ACC112 (cell line): ENCODE data around the gene AUNIP.
A peak's percentile ranks its signal among the peaks of the same experiment; 100 is the strongest.

Experiments
- H2AFZ ChIP-seq: fragments of 200-600 bp; sonication (generic); one replicate; pipeline ENCODE4 v1.6.0; 2017; ENCODE audit warnings: antibody characterized with exemption, low read length; ENCODE audit not compliant: unreplicated experiment
- H3K27ac ChIP-seq: fragments of 200-600 bp; sonication (generic); 2 replicates; pipeline ENCODE4 v1.5.1; 2014; ENCODE audit warnings: low read depth, mild to moderate bottlenecking, antibody characterized with exemption, low read length, moderate library complexity
- H3K27me3 ChIP-seq: fragments of 200-600 bp; sonication (generic); 2 replicates; pipeline ENCODE4 v1.6.1; 2014; ENCODE audit warnings: mild to moderate bottlenecking, antibody characterized with exemption, low read length, moderate library complexity, mixed read lengths; ENCODE audit not compliant: insufficient read depth
- H3K36me3 ChIP-seq: fragments of 200-600 bp; sonication (generic); 2 replicates; pipeline ENCODE4 v1.6.1; 2016; ENCODE audit warnings: mild to moderate bottlenecking, antibody characterized with exemption, low read length, moderate library complexity, mixed read lengths; ENCODE audit not compliant: insufficient read depth
- H3K4me1 ChIP-seq: fragments of 200-600 bp; sonication (generic); one replicate; pipeline ENCODE4 v1.6.1; 2016; ENCODE audit warnings: low read length, mixed read lengths; ENCODE audit not compliant: insufficient read depth, unreplicated experiment, control insufficient read depth
- H3K4me3 ChIP-seq: fragments of 200-600 bp; sonication (generic); 2 replicates; pipeline ENCODE4 v1.5.1; 2014; ENCODE audit warnings: mild to moderate bottlenecking, low read depth, low read length
- H3K79me2 ChIP-seq: fragments of 200-600 bp; sonication (generic); one replicate; pipeline ENCODE4 v1.6.0; 2016; ENCODE audit warnings: low read length; ENCODE audit not compliant: control insufficient read depth, unreplicated experiment, insufficient read depth

The AUNIP gene

DNA sequence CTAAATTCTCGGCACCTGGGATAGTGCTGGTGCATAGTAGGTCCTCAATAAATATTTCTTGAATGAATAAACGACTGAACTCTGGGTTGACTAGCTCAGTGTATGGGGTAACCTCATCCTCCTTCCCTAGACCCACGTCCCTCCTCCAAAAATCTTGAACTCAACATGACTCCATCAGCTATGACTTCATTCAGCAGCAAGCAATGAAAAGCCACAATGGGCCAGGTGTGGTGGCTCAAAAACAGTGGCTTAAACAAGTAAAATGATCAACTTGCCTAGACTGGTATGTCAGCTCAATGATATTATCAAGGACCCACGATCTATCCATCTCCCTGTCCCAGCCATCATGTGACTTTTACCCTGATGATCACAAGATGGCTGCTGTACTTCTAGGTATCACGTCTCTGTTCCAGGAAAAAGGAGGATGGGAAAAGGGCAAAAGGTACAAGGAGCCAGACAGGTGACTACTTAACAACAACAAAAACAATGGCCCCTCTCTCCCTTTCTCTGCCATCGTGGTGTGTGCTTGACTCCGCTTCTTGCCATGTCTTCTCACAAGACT lies 29.2 kb upstream of the AUNIP start:
- Histone ChIP-seq H3K79me2 (no peaks in the 10 kb centered on the region), H3K4me1 (peaks cover 27% of the 10 kb centered on the region), H3K27me3 (no peaks in the 10 kb centered on the region), H3K4me3 (no peak overlapping the region), H3K27ac (no peak overlapping the region), H3K36me3 (no peaks in the 10 kb centered on the region), H2AFZ (no peak overlapping the region)

- Histone ChIP-seq H3K4me1 (peaks cover 4% of the 10 kb centered on the region), H2AFZ (no peak overlapping the region), H3K36me3 (no peaks in the 10 kb centered on the region), H3K27ac (no peak overlapping the region), H3K4me3 (no peak overlapping the region), H3K79me2 (no peaks in the 10 kb centered on the region), H3K27me3 (no peaks in the 10 kb centered on the region)
These were observed 26.3 kb upstream of the AUNIP start for GRCh38 chr1:25885602-25886001.

- no peaks in the 10 kb centered on the region for H3K27me3 ChIP-seq
- H3K4me1 ChIP-seq, result no peaks in the 10 kb centered on the region
- no peaks in the 10 kb centered on the region for H3K79me2 ChIP-seq
- H3K36me3 ChIP-seq, result no peaks in the 10 kb centered on the region
- H3K27ac ChIP-seq, result no peak overlapping the region
- H2AFZ ChIP-seq, result no peak overlapping the region
- no peak overlapping the region for H3K4me3 ChIP-seq
These were observed 22.0 kb upstream of the AUNIP start for GRCh38 chr1:25881266-25881665.

GRCh38 chr1:25880518-25880917 lies 21.3 kb upstream of the AUNIP start:
- Histone ChIP-seq H3K27me3 (no peaks in the 10 kb centered on the region), H3K4me1 (no peaks in the 10 kb centered on the region), H3K4me3 (no peak overlapping the region), H3K36me3 (no peaks in the 10 kb centered on the region), H2AFZ (no peak overlapping the region), H3K27ac (no peak overlapping the region), H3K79me2 (no peaks in the 10 kb centered on the region)

- H3K27me3 ChIP-seq, result no peaks in the 10 kb centered on the region
- no peak overlapping the region for H3K4me3 ChIP-seq
- no peak overlapping the region for H2AFZ ChIP-seq
- no peaks in the 10 kb centered on the region for H3K79me2 ChIP-seq
- no peaks in the 10 kb centered on the region for H3K4me1 ChIP-seq
- no peaks in the 10 kb centered on the region for H3K36me3 ChIP-seq
- H3K27ac ChIP-seq, result no peak overlapping the region
These were observed 20.4 kb upstream of the AUNIP start for GRCh38 chr1:25879675-25880074.

DNA sequence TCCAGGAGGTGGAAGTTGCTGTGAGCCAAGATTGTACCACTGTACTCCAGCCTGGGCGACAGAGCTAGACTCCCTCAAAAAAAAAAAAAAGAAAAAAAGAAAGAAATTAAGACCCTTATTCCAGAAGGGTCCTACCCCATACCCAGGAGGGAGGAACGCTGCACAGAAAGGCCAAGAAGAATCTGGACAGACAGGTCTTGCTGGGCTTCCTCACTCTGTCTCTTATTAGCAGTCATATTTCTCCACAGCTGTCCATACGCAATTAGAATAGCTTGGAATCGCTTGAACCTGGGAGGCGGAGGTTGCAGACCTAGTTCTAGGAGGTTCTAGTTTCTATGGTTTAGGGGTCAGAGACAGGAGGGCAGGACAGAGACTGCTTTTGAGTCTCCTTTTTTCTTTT lies 19.4 kb upstream of the AUNIP start:
- Histone ChIP-seq H3K4me1 (peaks cover 7% of the 10 kb centered on the region), H3K27ac (no peak overlapping the region), H2AFZ (no peak overlapping the region), H3K27me3 (no peaks in the 10 kb centered on the region), H3K36me3 (no peaks in the 10 kb centered on the region), H3K4me3 (no peak overlapping the region), H3K79me2 (peaks cover 7% of the 10 kb centered on the region)

DNA sequence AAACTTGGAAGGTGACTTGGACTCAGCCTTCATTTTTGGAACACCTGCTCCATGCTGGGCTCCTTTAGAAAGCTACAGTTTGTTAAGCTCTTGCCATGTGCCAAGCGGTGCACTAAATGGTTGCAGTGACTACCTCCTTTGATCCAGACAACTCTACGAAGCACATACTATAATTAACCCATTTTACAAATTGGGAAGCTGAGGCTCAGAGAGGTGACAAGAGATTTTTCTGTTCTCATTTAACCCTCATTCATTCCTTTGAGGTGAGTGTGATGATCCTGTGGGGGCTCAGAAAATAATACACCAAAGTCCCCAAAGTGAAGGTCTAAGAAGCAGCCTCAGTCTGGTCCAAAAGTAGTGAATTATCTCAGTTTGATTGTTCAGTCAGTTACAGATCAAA lies 17.9 kb upstream of the AUNIP start:
- Histone ChIP-seq H3K4me1 (peaks cover 16% of the 10 kb centered on the region), H3K27me3 (no peaks in the 10 kb centered on the region), H3K79me2 (peaks cover 13% of the 10 kb centered on the region), H2AFZ (no peak overlapping the region), H3K4me3 (no peak overlapping the region), H3K36me3 (no peaks in the 10 kb centered on the region), H3K27ac (no peak overlapping the region)

DNA sequence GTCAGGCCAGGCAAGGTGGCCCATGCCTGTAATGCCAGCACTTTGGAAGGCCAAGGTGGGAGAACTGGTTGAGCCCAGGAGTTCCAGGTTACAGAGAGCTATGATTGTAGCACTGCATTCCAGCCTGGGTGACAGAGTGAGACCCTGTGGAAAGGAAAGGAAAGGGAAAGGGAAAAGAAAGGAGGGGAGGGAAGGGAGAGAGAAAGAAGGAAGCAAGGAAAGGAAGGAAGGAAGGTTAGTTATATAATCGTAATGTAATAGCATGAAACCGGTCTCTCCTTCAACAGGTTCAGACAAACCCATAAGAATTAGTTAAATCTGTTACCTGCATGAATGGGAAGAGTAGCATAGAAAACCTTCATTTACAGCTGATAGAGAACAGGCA lies 17.4 kb upstream of the AUNIP start:
- Histone ChIP-seq H2AFZ (no peak overlapping the region), H3K36me3 (no peaks in the 10 kb centered on the region), H3K27ac (no peak overlapping the region), H3K4me3 (no peak overlapping the region), H3K79me2 (peaks cover 14% of the 10 kb centered on the region), H3K27me3 (no peaks in the 10 kb centered on the region), H3K4me1 (peaks cover 16% of the 10 kb centered on the region)

DNA sequence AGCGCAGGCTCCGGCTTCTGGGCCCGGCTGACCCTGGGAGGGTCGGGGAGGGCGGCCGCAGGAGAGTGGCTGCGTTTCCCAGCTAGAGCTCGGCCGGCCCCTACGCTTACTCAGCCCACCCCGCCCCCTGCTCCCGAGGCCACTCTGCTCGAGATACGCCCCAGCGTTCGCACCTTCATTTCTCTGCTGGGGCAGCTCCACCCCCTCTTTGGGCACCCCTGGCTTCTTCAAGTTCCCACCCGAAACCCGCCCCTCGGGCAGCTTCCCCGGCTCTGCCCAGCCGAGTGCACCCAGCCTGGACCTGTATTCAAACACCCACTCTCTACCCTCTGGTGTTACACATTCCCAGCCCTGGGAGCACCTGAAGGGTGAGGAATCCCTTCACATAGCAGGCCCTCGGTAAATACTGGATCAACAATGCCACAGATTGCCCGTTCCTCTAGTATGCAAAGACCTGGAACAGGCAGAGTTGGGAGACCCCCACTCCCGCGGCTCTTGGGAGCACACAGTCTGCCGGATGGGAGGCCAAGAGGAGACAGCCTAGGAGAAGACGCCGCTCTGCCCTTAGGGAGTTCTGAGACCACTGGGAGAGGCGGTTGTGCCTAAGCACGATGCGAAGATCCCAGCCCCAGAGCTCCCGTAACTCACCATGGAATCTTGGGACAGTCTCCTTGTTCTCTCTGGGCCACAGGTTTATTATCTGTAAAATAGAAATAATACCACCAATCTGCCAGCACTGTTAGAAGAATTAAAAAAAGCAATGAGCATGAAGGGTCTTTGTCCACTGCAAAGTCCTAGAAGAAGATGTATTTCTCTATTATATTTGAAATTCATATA lies 16.8 kb upstream of the AUNIP start:
- H2AFZ ChIP-seq, result peak overlapping the region; percentile 20
- peaks cover 16% of the 10 kb centered on the region for H3K79me2 ChIP-seq
- no peaks in the 10 kb centered on the region for H3K27me3 ChIP-seq
- peak overlapping the region; percentile 41; the same call in 1 of the 2 replicates for H3K27ac ChIP-seq
- H3K4me1 ChIP-seq, result peaks cover 16% of the 10 kb centered on the region
- H3K4me3 ChIP-seq, result peak overlapping the region; percentile 88
- H3K36me3 ChIP-seq, result no peaks in the 10 kb centered on the region

GRCh38 chr1:25875154-25875855 lies 16.0 kb upstream of the AUNIP start, which contains the start of gene PAQR7:
Gene PAQR7, minus strand, starts transcription at chr1:25875708. Its CDS starts 11,869 bp downstream, at chr1:25863839.
- H3K27ac ChIP-seq, result peak within 1 kb of the TSS; percentile 41; the same call in 1 of the 2 replicates
- peaks cover 16% of the 10 kb centered on the region for H3K79me2 ChIP-seq
- no peaks in the 10 kb centered on the region for H3K27me3 ChIP-seq
- H2AFZ ChIP-seq, result peak within 1 kb of the TSS; percentile 20
- H3K4me1 ChIP-seq, result peaks cover 16% of the 10 kb centered on the region
- H3K36me3 ChIP-seq, result no peaks in the 10 kb centered on the region
- H3K4me3 ChIP-seq, result peak within 1 kb of the TSS; percentile 88
